Suprapubic skin (tissue), 3 donors: Measurements from ENCODE around the gene RCC2.

Experiments used
- POLR2A ChIP-seq, 2 donors: fragments of 450-650 bp; IDR thresholded peaks; one replicate each; pipeline ENCODE4 v1.6.1; 2017; ENCODE audit warnings: antibody characterized with exemption in 2 of 2, mild to moderate bottlenecking in 2 of 2, moderate library complexity in 2 of 2
- TF ChIP-seq, protein P1 (sequence below), 2 donors: fragments of 200-600 bp in 1 of 2; fragments of 450-650 bp in 1 of 2; sonication (generic) in 1 of 2; IDR thresholded peaks; one replicate each; pipeline ENCODE4 v1.5.1; 2016 to 2019; ENCODE audit warnings: antibody characterized with exemption in 2 of 2, mild to moderate bottlenecking in 1 of 2, moderate library complexity in 1 of 2

DNA sequence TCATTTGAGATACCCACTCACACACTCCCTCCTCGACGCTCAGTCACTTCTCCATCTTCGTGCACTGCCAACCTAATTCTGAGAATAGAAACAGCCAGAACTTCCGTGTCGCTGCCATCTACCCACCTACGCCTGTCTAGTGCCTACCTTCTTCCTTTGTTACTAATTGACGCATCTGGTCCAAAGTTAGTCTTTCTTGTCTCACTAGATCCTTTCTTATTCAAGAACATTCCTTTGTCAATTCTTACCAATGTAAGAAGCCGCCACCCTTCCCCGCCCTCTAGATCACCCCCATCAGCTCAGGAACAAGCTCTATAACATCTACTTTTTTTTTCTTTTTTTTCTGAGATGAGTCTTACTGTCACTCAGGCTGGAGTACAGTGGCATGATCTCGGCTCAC lies 63.8 kb downstream of the RCC2 start:
- no peak for TF ChIP-seq POLR2A (IDR thresholded peaks at IDR 0.05)
- TF ChIP-seq, protein P1, sequence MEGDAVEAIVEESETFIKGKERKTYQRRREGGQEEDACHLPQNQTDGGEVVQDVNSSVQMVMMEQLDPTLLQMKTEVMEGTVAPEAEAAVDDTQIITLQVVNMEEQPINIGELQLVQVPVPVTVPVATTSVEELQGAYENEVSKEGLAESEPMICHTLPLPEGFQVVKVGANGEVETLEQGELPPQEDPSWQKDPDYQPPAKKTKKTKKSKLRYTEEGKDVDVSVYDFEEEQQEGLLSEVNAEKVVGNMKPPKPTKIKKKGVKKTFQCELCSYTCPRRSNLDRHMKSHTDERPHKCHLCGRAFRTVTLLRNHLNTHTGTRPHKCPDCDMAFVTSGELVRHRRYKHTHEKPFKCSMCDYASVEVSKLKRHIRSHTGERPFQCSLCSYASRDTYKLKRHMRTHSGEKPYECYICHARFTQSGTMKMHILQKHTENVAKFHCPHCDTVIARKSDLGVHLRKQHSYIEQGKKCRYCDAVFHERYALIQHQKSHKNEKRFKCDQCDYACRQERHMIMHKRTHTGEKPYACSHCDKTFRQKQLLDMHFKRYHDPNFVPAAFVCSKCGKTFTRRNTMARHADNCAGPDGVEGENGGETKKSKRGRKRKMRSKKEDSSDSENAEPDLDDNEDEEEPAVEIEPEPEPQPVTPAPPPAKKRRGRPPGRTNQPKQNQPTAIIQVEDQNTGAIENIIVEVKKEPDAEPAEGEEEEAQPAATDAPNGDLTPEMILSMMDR (IDR thresholded peaks at IDR 0.05) = no peak
